Nucleus accumbens (tissue), 56 donors: Measurements from ENCODE around the gene ARHGEF39.

Source experiments
- DNase-seq, 56 donors: peaks; one replicate each; lab custom pipeline; 2025; lab: John Stamatoyannopoulos, UW

The ARHGEF39 gene, protein sequence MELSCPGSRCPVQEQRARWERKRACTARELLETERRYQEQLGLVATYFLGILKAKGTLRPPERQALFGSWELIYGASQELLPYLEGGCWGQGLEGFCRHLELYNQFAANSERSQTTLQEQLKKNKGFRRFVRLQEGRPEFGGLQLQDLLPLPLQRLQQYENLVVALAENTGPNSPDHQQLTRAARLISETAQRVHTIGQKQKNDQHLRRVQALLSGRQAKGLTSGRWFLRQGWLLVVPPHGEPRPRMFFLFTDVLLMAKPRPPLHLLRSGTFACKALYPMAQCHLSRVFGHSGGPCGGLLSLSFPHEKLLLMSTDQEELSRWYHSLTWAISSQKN

DNA sequence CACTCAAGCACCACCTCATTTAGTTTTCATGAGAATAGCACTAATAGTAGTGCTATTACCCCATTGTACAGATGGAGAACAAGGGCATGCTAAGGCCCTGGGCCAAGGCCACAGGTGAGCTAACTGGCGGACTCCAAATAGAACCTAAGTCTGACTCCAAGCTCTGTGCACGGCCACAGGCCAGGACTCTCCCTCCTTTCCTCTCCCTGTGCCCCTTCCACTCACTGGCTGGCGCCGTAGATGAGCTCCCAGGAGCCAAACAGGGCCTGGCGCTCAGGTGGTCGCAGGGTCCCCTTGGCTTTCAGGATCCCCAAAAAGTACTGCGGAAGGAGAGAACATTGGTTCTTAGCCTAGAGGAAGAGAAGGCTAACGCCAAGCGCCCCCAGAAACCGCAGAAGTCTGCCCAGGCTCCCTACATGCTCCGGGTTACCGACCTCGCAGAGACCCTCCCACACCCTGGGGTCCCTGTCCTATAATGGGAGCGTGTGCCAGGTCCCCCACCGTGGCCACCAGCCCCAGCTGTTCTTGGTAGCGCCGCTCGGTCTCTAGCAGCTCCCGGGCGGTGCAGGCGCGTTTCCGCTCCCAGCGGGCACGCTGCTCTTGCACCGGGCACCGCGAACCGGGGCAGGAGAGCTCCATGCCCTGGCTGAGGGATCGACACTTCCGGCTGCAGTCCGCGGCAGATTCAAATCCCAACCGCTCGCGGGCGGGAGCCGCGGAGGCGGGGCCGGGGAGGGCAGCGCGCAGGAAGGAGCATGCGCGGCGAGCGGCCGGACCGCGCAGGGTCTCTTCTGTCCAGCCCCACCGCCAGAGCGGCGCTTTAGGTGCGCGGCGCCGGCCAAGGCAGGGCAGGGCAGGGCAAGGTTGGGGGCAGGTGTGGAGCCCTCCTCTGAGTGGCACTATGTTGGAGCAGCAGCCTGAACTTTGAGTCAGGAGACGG lies at the start of gene ARHGEF39:
TSS of gene ARHGEF39 (minus strand) at position 665 of the 940 bp plus-strand sequence. CDS start at position 639, 26 bp downstream.
- DNase-seq = peak in 50 of 56 donors; percentile 13 to 78 (median 46)

- DNase-seq = no peak
Observed at GRCh38 chr9:35714123-35714522, 49.1 kb upstream of the ARHGEF39 start.

DNA sequence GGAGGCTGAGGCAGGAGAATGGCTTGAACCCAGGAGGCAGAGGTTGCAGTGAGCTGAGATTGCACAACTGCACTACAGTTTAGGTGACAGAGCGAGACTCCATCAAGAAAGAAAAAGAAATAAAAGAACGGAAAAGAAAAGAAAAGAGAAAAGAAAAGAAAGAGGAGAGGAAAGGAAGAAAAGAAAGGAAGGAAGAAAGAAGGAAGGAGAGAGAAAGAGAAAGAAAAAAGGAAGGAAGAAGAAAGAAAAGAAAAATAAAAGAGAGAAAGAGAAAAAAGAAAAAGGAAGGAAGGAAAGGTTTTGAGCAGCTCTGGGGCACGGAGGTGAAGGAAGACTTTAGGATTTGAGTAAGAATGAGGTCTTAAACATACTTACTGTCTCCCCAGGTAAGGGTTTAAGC lies 48.6 kb upstream of the ARHGEF39 start:
- DNase-seq = no peak

- no peak for DNase-seq
Observed at GRCh38 chr9:35712762-35713400, 47.9 kb upstream of the ARHGEF39 start.

- DNase-seq = no peak
Observed at GRCh38 chr9:35711501-35712428, 46.8 kb upstream of the ARHGEF39 start.

DNA sequence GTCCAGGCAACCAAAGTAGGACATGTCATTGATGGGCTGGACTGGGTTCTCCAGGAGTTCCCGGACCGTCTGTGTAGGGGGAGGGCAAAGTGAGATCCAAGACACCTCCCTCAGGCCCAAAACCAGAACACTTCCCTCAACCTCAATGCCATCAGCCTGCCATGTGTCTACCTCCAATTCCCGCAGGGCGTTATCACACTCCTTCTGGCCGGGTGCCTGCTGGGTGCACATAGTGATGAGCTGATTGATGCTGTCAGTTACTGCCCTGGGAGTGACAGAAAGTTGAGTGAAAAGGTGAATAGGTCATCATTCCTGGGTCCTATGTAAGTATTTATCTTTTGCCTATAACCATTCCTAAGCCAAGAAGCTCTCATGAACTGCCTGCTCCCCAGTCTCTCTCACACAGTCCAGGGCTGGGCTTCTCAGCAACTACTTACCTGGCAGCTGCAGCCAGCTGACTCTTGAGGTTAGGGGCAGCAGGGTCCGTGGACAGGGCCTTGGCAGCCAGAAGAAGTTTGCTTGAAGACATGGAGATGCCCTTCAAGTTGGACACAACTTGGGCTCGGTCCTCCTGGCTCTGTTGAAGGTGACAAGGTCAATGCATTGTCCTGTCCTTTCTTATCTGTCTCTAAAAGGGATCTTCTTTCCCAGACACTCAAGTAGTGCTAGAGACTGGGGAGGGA lies 46.0 kb upstream of the ARHGEF39 start:
- DNase-seq = no peak

GRCh38 chr9:35708146-35708545 lies 43.2 kb upstream of the ARHGEF39 start:
- DNase-seq = no peak

- no peak for DNase-seq
Observed at GRCh38 chr9:35706951-35707350, 42.0 kb upstream of the ARHGEF39 start.

- DNase-seq = no peak
Observed at GRCh38 chr9:35705836-35706430, 40.9 kb upstream of the ARHGEF39 start.

GRCh38 chr9:35705372-35705771 lies 40.4 kb upstream of the ARHGEF39 start:
- DNase-seq = no peak

DNA sequence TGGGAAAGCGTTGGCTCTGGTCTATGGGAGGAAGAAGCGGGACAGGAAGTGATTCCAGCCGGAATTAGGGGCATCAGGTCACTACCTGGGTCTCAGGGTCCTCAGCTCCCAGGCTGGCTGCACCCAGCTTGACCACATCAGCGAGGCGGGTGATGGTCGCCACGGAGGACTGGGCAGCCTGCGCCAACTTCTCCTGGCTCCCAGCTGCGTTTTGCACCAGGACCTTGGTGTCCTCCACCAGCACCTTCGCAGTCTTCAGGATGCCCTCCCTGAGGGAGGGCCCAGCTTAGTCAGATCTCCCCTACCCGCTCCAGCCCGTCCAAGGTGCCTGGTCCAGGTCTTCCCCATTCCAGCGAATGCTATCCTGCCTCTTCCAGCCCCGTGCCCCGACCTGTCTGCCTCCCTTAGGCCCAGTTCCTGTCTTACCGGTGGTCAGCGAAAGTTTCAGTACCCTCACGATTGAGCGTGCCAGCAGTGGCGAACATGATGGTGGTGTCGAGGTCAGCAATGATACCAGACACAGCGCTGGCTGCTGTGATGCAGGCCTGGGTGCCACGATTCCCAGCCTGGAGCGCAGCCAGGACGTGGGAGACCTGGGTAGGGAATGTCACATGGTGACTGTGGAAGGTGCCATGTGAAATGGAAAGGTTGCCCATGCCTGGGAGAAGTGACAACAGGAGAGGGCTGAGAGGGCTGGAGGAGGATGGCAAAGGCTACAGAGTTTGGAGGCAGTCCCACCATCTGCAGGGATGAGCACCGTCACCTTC lies 39.1 kb upstream of the ARHGEF39 start:
- DNase-seq = no peak

- DNase-seq = no peak
Observed at GRCh38 chr9:35702696-35703095, 37.7 kb upstream of the ARHGEF39 start.

DNA sequence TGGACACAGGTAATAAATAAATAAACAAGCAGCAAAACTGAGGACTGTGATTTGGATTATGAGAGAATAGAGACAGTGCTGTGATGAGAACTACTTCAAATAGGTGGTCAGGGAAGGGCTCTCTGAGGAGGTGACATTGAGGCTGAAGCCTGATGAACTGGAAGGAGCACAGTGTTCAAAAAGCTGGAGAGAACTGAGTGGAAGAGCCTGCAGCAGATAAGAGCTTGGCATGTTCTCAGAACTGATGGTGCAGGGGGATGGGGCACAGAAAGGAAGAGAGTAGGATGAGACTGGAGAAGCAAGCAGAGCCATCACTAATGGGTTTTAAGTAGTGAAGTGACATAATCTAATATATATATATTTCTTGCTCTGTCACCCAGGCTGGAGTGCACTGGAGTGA lies 35.9 kb upstream of the ARHGEF39 start:
- no peak for DNase-seq

DNA sequence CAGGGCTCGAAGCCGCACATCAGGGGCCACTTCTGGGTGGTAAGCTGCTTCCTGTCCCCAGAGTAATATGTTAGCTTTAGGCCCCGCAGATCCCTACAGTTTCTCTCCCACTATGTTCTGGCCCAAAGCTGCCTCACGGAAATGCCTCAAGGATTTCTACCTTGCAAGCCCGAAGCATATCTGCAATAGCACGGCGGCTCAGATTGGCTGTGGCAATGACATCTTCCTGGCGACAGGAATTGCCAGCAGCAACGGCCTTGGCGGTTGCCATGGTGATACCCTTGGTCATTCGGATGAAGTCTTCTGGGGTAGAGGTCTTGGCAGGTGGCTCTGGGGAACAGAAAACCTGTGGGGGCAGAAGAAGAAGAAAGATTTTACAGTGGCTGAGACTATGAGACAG lies 35.0 kb upstream of the ARHGEF39 start:
- DNase-seq = no peak

DNA sequence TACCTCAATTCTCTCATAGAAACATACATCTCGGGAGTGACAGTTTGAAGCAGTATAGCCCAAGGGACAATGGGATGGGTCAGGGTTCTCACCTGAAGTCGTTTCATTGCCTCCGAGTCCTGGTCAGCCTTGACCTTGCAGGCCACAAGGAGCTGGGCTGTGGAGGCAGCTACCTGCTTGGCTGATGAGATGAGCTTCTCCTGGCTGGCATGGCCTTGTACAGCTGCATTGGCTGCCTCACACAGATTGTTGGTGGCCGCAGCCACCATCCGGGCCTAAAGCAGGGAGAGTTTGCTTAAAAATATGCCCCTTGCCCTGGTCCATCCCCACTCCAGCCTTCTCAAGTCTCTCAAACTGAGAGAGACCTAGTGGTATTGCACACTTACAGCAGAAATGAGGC lies 33.2 kb upstream of the ARHGEF39 start:
- no peak for DNase-seq

DNA sequence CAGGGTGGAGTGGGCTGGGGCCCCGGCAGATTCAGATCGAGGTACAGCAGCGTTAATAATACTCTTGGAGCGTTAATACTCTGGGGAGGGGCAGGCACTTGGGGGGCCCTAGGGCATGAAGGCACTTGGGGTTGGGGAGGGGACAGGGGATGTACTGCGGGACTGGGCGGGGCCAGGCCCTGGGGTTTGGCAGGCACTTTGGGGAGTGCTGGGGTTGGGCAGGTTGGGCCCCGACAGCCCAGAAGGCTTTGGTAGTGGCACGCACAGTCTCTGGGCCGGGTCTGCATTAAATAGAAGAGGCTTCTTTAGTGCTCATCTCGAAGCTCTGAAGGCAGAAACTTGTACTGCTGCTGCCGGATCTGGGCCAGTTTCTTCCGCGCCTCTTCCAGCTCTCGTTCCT lies 32.5 kb upstream of the ARHGEF39 start:
- no peak for DNase-seq

GRCh38 chr9:35696520-35697215 lies 31.7 kb upstream of the ARHGEF39 start:
- DNase-seq = peak in 14 of 56 donors; percentile 5 to 55 (median 13)
